Suprapubic skin (tissue), 4 donors: ENCODE data around the gene ADRB1.

ENCODE experiments used
- EP300 ChIP-seq: sonication (generic); formaldehyde crosslinking; IDR thresholded peaks from one replicate; pipeline ENCODE4 v1.6.1; 2017; ENCODE audit warnings: antibody characterized with exemption
- POLR2A ChIP-seq, 2 donors: fragments of 450-650 bp; IDR thresholded peaks; one replicate each; pipeline ENCODE4 v1.6.1; 2017; ENCODE audit warnings: antibody characterized with exemption in 2 of 2, mild to moderate bottlenecking in 2 of 2, moderate library complexity in 2 of 2
- POLR2AphosphoS5 ChIP-seq, 3 donors: sonication (generic); formaldehyde crosslinking; IDR thresholded peaks; one replicate each; pipeline ENCODE4 v1.6.1; 2017; ENCODE audit warnings: antibody characterized with exemption in 3 of 3
- TF ChIP-seq, protein P1 (sequence below), 2 donors: fragments of 200-600 bp in 1 of 2; fragments of 450-650 bp in 1 of 2; sonication (generic) in 1 of 2; IDR thresholded peaks; one replicate each; pipeline ENCODE4 v1.5.1; 2016 to 2019; ENCODE audit warnings: antibody characterized with exemption in 2 of 2, mild to moderate bottlenecking in 1 of 2, moderate library complexity in 1 of 2

DNA sequence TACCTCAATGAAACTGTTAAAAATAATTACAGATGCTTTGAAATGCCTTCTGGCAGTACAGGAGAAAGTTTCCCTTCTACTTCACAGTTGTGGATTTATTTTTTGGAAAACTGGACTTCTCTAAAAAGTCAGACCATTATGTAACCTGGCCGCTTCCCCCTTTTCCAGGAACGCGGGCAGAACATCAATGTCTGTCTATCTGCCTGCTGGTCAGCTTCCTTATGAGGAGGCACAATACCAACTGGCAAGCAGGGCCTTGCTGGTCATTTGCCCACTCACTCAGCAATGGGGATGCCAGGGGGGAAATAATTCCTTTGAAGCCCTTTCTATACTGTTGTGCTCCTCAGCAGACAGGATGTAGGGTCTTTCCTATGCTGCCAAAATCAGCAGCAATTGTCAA, 22.5 kb upstream of the ADRB1 start:
- TF ChIP-seq, protein P1, sequence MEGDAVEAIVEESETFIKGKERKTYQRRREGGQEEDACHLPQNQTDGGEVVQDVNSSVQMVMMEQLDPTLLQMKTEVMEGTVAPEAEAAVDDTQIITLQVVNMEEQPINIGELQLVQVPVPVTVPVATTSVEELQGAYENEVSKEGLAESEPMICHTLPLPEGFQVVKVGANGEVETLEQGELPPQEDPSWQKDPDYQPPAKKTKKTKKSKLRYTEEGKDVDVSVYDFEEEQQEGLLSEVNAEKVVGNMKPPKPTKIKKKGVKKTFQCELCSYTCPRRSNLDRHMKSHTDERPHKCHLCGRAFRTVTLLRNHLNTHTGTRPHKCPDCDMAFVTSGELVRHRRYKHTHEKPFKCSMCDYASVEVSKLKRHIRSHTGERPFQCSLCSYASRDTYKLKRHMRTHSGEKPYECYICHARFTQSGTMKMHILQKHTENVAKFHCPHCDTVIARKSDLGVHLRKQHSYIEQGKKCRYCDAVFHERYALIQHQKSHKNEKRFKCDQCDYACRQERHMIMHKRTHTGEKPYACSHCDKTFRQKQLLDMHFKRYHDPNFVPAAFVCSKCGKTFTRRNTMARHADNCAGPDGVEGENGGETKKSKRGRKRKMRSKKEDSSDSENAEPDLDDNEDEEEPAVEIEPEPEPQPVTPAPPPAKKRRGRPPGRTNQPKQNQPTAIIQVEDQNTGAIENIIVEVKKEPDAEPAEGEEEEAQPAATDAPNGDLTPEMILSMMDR (IDR thresholded peaks at IDR 0.05): no peak
- TF ChIP-seq POLR2AphosphoS5 (IDR thresholded peaks at IDR 0.05) (no peak), POLR2A (IDR thresholded peaks at IDR 0.05) (no peak), EP300 (no peak)
